KMS-11 (cell line): Measurements from ENCODE around the gene CXorf58.

Source experiments
- H2AFZ ChIP-seq: fragments of 200-600 bp; sonication (generic); 2 replicates; pipeline ENCODE4 v1.6.1; 2016; ENCODE audit warnings: antibody characterized with exemption, mixed run types, low read depth
- H3K27ac ChIP-seq: fragments of 200-600 bp; sonication (generic); 2 replicates; pipeline ENCODE4 v1.6.1; 2016; ENCODE audit warnings: mild to moderate bottlenecking, mixed run types
- H3K27me3 ChIP-seq: fragments of 200-600 bp; sonication (generic); 2 replicates; pipeline ENCODE4 v1.6.1; 2017; ENCODE audit warnings: mild to moderate bottlenecking, low read depth, mixed run types, moderate library complexity; ENCODE audit not compliant: insufficient read depth
- H3K36me3 ChIP-seq: fragments of 200-600 bp; sonication (generic); 2 replicates; pipeline ENCODE4 v1.6.1; 2017; ENCODE audit warnings: mild to moderate bottlenecking, mixed run types; ENCODE audit not compliant: insufficient read depth
- H3K4me1 ChIP-seq: fragments of 200-600 bp; sonication (generic); 2 replicates; pipeline ENCODE4 v1.6.1; 2016; ENCODE audit warnings: mild to moderate bottlenecking, low read depth, mixed run types; ENCODE audit not compliant: poor library complexity, severe bottlenecking
- H3K4me2 ChIP-seq: fragments of 200-600 bp; sonication (generic); 2 replicates; pipeline ENCODE4 v1.7.0; 2016; ENCODE audit warnings: mild to moderate bottlenecking, mixed run types
- H3K4me3 ChIP-seq: fragments of 200-600 bp; sonication (generic); IDR thresholded peaks from 2 replicates; pipeline ENCODE4 v1.6.1; 2017; ENCODE audit warnings: low read depth, low read length, mixed read lengths; ENCODE audit not compliant: insufficient read depth
- H3K79me2 ChIP-seq: fragments of 200-600 bp; sonication (generic); 2 replicates; pipeline ENCODE4 v1.6.1; 2016; ENCODE audit warnings: low read depth, mixed run types; ENCODE audit not compliant: insufficient read depth
- H3K9ac ChIP-seq: fragments of 200-600 bp; sonication (generic); 2 replicates; pipeline ENCODE4 v1.6.1; 2016; ENCODE audit warnings: mild to moderate bottlenecking, mixed run types
- H4K20me1 ChIP-seq: fragments of 200-600 bp; sonication (generic); 2 replicates; pipeline ENCODE4 v1.6.1; 2016; ENCODE audit warnings: mild to moderate bottlenecking, mixed run types; ENCODE audit not compliant: insufficient read depth
- TF ChIP-seq, protein P1 (sequence below): fragments of 200-600 bp; sonication (generic); conservative IDR thresholded peaks from 2 replicates; pipeline ENCODE4 v1.6.1; 2017; ENCODE audit warnings: low read depth, mild to moderate bottlenecking, antibody characterized with exemption, low read length, moderate library complexity, mixed read lengths

The CXorf58 gene

DNA sequence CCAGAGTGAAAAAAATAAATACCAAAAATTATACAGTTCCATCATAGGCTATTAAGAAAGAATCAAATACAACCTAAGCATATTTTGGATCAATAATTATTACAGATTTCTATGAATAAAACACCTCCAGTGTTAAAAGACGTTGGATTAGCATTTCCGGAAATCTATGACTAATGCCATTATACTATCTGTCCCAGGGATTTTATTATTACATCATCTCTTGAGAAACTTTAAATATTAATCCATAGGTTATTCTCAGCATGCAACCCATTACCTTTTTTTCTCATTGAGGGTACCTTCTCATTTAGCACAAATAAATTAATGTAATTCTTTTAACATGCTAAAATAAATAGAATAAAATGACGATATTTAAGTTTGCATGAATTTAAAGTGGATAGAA, 44.6 kb downstream of the CXorf58 start:
- no peak overlapping the region for H3K27ac ChIP-seq
- H3K4me3 ChIP-seq: no peak overlapping the region
- TF ChIP-seq, protein P1, sequence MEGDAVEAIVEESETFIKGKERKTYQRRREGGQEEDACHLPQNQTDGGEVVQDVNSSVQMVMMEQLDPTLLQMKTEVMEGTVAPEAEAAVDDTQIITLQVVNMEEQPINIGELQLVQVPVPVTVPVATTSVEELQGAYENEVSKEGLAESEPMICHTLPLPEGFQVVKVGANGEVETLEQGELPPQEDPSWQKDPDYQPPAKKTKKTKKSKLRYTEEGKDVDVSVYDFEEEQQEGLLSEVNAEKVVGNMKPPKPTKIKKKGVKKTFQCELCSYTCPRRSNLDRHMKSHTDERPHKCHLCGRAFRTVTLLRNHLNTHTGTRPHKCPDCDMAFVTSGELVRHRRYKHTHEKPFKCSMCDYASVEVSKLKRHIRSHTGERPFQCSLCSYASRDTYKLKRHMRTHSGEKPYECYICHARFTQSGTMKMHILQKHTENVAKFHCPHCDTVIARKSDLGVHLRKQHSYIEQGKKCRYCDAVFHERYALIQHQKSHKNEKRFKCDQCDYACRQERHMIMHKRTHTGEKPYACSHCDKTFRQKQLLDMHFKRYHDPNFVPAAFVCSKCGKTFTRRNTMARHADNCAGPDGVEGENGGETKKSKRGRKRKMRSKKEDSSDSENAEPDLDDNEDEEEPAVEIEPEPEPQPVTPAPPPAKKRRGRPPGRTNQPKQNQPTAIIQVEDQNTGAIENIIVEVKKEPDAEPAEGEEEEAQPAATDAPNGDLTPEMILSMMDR: no peak
- no peaks in the 10 kb centered on the region for H3K4me1 ChIP-seq
- no peaks in the 10 kb centered on the region for H4K20me1 ChIP-seq
- no peak overlapping the region for H3K9ac ChIP-seq
- no peak overlapping the region for H2AFZ ChIP-seq
- H3K36me3 ChIP-seq: no peaks in the 10 kb centered on the region
- H3K79me2 ChIP-seq: no peaks in the 10 kb centered on the region
- no peaks in the 10 kb centered on the region for H3K27me3 ChIP-seq
- peak overlapping the region; percentile 12; the same call in 1 of the 2 replicates for H3K4me2 ChIP-seq

DNA sequence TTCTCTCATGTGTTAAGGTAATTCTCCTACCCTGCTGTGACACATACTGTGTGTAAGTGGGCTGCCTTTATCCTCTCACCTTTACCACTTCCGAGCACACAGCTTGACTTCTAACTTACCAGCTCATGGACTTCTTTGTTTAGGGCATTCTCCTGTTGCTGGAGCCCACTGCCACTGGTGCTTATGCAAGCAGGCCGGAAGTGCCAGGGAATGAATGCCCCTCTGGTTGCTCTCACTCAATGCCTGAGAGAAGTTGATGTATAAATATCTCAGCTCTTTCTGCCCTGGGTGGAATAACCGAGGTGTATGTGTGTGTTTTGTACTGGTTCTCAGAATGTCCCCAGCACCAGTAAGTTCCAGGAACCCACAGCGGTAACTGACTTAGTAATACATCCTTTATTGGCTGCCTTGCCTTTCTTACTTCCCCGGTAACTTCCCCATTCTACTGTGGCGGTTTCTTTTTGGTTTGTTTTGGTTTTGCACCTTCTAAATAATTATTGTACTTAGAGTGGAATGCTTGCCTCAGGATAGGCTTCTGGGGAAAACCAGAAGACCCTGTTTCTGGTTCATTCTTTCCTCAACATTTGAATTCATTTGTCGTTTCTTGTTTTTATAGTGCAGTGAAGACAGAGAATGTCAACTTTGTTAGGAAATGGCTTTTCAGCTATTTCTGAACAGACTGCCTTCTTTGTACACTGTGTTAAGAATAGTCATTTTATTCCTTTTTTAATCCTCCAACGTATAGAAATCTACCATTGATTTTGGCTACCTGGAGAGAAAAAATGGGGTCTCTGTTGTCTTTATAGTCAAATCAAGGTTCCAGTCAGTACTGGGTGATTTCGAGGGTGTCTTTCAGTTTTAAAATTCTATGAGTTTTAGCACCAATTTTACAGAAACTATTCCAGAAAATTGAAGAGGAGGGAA, 45.4 kb downstream of the CXorf58 start:
- TF ChIP-seq, protein P1: no peak
- Histone ChIP-seq H3K4me3 (no peak overlapping the region), H3K36me3 (no peaks in the 10 kb centered on the region), H3K4me2 (peak overlapping the region; percentile 12; the same call in 1 of the 2 replicates), H3K9ac (no peak overlapping the region), H4K20me1 (no peaks in the 10 kb centered on the region), H3K27me3 (no peaks in the 10 kb centered on the region), H3K79me2 (no peaks in the 10 kb centered on the region), H3K27ac (peak overlapping the region; percentile 14; the same call in 1 of the 2 replicates), H2AFZ (peak overlapping the region; percentile 67; the same call in 1 of the 2 replicates), H3K4me1 (no peaks in the 10 kb centered on the region)

DNA sequence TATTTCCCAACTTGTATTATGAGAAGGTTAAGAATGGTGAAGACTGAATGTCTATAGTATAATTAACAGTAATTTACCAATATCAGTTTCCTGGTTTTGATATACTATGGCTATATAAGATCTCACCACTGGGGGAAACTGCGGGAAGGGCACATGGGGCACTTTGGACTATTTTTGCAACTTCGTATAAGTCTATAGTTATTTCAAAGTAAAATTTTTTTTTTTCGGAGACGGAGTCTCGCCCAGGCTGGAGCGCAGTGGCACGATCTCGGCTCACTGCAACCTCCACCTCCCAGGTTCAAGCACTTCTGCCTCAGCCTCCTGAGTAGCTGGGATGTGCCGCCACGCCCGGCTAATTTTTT, 46.1 kb downstream of the CXorf58 start:
- Histone ChIP-seq H2AFZ (peak overlapping the region; percentile 67; the same call in 1 of the 2 replicates), H3K27ac (no peak overlapping the region), H3K9ac (no peak overlapping the region), H3K4me3 (no peak overlapping the region), H3K27me3 (no peaks in the 10 kb centered on the region), H3K4me2 (no peak overlapping the region; the same call in 1 of the 2 replicates), H3K79me2 (no peaks in the 10 kb centered on the region), H4K20me1 (no peaks in the 10 kb centered on the region), H3K4me1 (no peaks in the 10 kb centered on the region), H3K36me3 (no peaks in the 10 kb centered on the region)
- TF ChIP-seq, protein P1: no peak

DNA sequence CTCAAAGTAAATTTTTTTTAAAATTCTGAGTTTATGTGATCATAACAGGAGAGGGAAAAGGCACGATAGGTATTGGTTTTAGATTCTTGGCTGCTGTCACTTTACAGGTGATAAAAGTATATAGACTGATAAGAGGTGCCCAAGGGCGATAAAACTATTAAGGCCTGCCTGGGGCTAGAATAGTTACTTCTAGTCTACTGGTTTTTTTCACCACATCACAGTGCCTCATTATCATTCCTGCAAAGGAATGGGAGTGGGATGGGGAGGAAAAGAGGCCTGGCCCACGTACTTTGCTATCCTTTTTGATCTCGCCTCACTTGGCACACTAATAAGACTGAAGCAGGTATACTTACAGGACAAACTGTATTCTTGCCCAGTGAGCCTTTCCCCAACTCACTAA, 46.6 kb downstream of the CXorf58 start:
- no peak overlapping the region for H3K4me3 ChIP-seq
- TF ChIP-seq, protein P1: no peak
- H4K20me1 ChIP-seq: no peaks in the 10 kb centered on the region
- no peaks in the 10 kb centered on the region for H3K4me1 ChIP-seq
- no peaks in the 10 kb centered on the region for H3K27me3 ChIP-seq
- H2AFZ ChIP-seq: no peak overlapping the region
- no peak overlapping the region for H3K27ac ChIP-seq
- H3K4me2 ChIP-seq: no peak overlapping the region
- H3K36me3 ChIP-seq: no peaks in the 10 kb centered on the region
- H3K9ac ChIP-seq: no peak overlapping the region
- H3K79me2 ChIP-seq: no peaks in the 10 kb centered on the region
